Right renal pelvis (tissue), 4 donors: ENCODE data around the gene CCNH. TPM values are rescaled to one million over a fixed set of nuclear protein-coding genes. Genes with fewer than 3 reads are reported as not detected.
A peak's percentile ranks its signal among the peaks of the same experiment; 100 is the strongest.

Experiments
- DNase-seq, 4 donors: peaks; one replicate each; pipeline ENCODE4 v3.0.0-alpha.2; 2013; ENCODE audit warnings: low read depth in 4 of 4, low spot score in 3 of 4, missing footprints in 1 of 4
- polyA plus RNA-seq, 4 donors: library from polyadenylated mRNA; unstranded; fragments of 120-200 nt; gene quantifications; one replicate each; pipeline ENCODE4 v1.2.1, GENCODE V29; 2013; ENCODE audit not compliant: insufficient read length in 4 of 4

CCNH gene
- polyA plus RNA-seq = 10 to 100 TPM; 54.0 to 60.7 (median 59.3) TPM

GRCh38 chr5:87412630-87413342 lies at the start of gene CCNH:
Gene CCNH (minus strand): TSS chr5:87412930. CDS start chr5:87412794, 136 bp downstream.
- DNase-seq = peak; percentile 95 to 99 (median 98)

- no peak for DNase-seq
These were observed 45.0 kb upstream of the CCNH start for GRCh38 chr5:87457706-87458105.

GRCh38 chr5:87453801-87454200 lies 41.1 kb upstream of the CCNH start:
- no peak for DNase-seq

- DNase-seq = no peak
These were observed 40.1 kb upstream of the CCNH start for GRCh38 chr5:87452837-87453236.

- no peak for DNase-seq
These were observed 29.7 kb upstream of the CCNH start for GRCh38 chr5:87442419-87442818.

- no peak for DNase-seq
These were observed 25.5 kb upstream of the CCNH start for GRCh38 chr5:87438231-87438630.

GRCh38 chr5:87437724-87438123 lies 25.0 kb upstream of the CCNH start:
- no peak for DNase-seq

- DNase-seq = no peak
These were observed 22.5 kb upstream of the CCNH start for GRCh38 chr5:87435144-87435694.

GRCh38 chr5:87434461-87434860 lies 21.7 kb upstream of the CCNH start:
- DNase-seq = no peak

GRCh38 chr5:87433945-87434344 lies 21.2 kb upstream of the CCNH start:
- no peak for DNase-seq

GRCh38 chr5:87432460-87432859 lies 19.7 kb upstream of the CCNH start:
- no peak for DNase-seq

- DNase-seq = no peak
These were observed 18.2 kb upstream of the CCNH start for GRCh38 chr5:87430863-87431457.

GRCh38 chr5:87423755-87424154 lies 11.0 kb upstream of the CCNH start:
- no peak for DNase-seq

GRCh38 chr5:87421307-87421706 lies 8.6 kb upstream of the CCNH start:
- no peak for DNase-seq

GRCh38 chr5:87418506-87418905 lies 5.8 kb upstream of the CCNH start:
- no peak for DNase-seq

- DNase-seq = peak in 1 of 4 donors; percentile 12
These were observed 564 bp upstream of the CCNH start for GRCh38 chr5:87413343-87413645.

- peak; percentile 24 to 41 (median 32) for DNase-seq
These were observed 629 bp downstream of the CCNH start for GRCh38 chr5:87411973-87412629.

- no peak for DNase-seq
These were observed 1.2 kb downstream of the CCNH start for GRCh38 chr5:87411586-87411972.

GRCh38 chr5:87410931-87411330 lies 1.8 kb downstream of the CCNH start:
- no peak for DNase-seq

- DNase-seq = no peak
These were observed 4.5 kb downstream of the CCNH start for GRCh38 chr5:87408204-87408603.

GRCh38 chr5:87405472-87406155 lies 7.1 kb downstream of the CCNH start:
- no peak for DNase-seq
